NCI-H146 treated with DMSO at 0.1 percent for 48 hours (cell line): Measurements from ENCODE around the gene HIGD1C.
A peak's percentile ranks its signal among the peaks of the same experiment; 100 is the strongest.
"Not testable (repeated sequence)": the region's sequence is repeated elsewhere in the genome, so short reads cannot be mapped to it uniquely, and the experiment has no call there.

ENCODE experiments used
- DNase-seq: peaks from one replicate; lab custom pipeline; 2025; ENCODE audit not compliant: unreplicated experiment; lab: John Stamatoyannopoulos, UW

HIGD1C gene

GRCh38 chr12:50933459-50934124, 18.8 kb upstream of the HIGD1C start:
- peak; percentile 24 for DNase-seq

- no peak for DNase-seq
Measured at GRCh38 chr12:50934371-50934851, 17.9 kb upstream of the HIGD1C start.

- DNase-seq, result no peak
Measured at GRCh38 chr12:50934981-50935807, 17.1 kb upstream of the HIGD1C start.

DNA sequence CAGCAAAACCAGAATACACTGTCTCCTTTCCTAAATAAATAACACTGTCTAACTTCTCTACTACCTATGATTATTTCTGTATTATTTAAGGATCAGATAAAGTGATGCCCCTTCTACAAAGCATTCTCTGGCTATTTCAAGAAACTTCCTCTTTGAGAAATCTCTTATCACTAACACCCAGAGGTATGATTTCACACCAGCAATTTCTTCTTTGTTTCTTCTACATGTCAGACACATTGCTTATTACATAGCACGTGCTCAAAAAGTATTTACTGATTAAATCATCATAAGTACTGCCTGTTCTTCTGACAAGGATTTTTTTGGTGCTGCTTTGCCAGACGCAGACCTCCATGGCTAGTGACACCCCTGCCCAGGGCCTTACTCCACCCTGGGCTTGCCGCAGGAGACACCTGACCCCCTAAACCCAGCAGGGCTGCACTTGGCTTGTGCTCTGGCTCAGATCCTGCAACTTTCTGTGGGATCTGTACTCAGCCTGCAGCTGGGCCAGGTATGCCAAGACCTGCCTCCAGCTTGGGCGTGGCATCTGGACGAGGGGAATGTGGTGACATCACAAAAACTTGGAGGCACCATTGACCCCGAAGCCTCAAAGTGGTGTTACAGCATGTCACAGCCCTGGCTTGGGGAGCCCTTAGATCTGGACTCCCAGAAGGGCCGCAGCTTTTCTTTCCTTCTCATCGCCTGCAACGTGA, 15.4 kb upstream of the HIGD1C start:
- DNase-seq, result no peak

DNA sequence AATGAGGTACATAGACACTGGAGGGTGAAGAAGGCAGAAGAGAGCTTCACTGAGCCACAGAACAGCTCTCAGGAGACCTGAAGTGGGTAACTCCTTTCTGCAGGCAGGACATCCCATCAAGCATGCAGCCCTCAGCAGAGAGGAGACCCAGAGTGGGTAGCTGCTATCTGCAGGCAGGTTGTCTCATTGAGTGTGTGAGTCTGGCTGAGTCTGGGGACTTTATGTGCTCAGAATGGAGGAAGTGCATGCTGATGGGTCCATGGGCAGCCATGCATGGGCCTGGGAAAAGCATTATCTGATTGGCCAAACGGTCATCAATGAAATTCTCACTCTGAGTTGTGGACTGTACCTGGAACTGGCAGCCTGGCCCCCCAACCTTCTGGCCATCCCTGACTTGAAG, 14.7 kb upstream of the HIGD1C start:
- DNase-seq, result no peak

DNA sequence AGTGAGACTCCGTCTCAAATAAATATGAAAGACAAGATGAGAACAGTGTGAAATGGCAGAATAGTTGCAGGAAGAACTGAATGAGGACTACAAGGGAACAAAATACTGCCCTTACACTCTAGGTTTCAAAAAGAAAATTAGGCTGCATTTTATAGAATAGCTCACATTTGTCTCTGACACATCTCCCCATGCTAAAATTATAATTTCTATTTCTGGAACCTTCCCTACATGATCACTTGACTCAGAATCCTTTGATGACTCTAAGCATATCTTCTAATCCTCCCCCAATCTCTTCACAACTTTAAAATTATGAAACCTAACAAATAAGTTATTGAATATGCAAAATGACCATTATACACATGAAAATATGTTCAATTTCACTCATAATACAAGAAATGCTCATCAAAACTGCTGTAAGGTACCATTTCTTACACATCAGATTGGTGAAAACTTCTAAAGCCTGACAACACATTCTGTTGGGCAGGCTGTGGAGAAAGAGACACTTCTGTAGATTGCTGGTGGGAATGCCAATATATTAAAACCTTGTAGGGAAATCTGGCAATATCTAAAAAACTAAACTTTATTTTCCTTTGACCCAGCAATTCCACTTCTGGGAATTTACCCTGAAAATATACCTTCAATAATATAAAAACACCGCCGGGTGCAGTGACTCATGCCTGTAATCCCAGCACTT, 4.3 kb upstream of the HIGD1C start:
- DNase-seq, result no peak

DNA sequence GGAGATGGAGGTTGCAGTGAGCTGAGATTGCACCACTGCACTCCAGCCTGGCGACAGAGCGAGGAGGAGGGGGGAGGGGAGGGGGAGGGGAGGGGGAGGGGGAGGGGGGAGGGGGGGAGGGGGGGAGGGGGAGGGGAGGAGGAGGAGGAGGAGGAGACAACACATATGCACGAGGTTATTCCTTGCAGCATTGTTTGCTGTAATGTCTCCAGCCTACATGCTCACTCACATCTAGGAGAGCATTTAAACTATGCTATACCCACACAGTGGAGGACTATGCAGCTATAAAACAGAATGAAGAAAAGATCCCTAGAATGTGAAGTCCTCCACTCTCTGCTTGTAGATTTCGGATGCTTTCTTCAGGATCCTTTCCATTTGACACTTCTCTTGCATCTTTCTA, 3.5 kb upstream of the HIGD1C start:
- DNase-seq, result no peak

- no peak for DNase-seq
Measured at GRCh38 chr12:50949801-50950302, 2.5 kb upstream of the HIGD1C start.

GRCh38 chr12:50951112-50951511, 1.2 kb upstream of the HIGD1C start:
- DNase-seq, result no peak

DNA sequence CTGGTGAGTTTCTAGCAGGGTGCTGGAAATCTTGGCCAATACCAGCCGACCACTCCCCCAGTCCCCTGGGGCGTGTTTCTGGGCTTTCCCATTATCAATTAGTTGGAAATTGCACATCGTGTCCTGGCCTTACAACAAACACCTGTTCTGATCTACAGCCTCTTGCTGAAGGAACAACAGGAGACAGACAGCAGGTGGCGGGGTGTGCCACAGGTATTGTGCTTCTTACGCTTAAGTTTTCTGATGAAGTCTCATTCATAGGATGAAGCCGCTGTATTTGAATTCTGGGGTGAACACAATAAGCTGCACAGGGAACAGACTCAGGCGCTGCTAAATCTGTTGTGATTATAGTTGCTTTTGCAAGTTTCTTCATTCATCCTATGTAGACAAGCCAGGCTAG, 703 bp downstream of the HIGD1C start:
- DNase-seq, result peak; percentile 76

- not testable (repeated sequence) for DNase-seq
Measured at GRCh38 chr12:50954789-50955188, 2.4 kb downstream of the HIGD1C start.

GRCh38 chr12:50955288-50955687, 2.9 kb downstream of the HIGD1C start:
- no peak for DNase-seq

GRCh38 chr12:50955697-50956096, 3.4 kb downstream of the HIGD1C start:
- no peak for DNase-seq

DNA sequence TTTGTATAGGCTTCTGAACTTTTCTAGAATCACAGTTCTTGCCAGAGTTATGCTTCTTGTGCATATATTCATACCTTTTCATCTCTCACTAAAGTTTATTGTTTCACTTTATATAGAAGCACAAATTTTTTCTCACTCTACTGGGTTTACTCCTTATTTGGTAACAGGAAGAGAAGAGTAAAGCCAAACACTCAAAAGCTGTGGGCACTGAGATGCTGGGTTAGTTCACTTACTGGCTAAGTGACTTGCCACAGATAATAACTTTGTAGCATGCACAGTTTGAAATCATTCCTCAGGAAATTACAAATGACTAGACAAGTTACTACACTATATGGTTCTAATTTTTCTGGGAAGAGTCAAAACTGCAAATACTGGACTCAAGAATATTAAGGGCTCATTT, 7.8 kb downstream of the HIGD1C start:
- DNase-seq, result no peak

GRCh38 chr12:50961708-50962107, 9.4 kb downstream of the HIGD1C start:
- no peak for DNase-seq

- DNase-seq, result no peak
Measured at GRCh38 chr12:50964432-50964831, 12.1 kb downstream of the HIGD1C start.

GRCh38 chr12:50971946-50972345, 19.6 kb downstream of the HIGD1C start:
- DNase-seq, result no peak

GRCh38 chr12:50979369-50980052, 27.2 kb downstream of the HIGD1C start:
- no peak for DNase-seq

DNA sequence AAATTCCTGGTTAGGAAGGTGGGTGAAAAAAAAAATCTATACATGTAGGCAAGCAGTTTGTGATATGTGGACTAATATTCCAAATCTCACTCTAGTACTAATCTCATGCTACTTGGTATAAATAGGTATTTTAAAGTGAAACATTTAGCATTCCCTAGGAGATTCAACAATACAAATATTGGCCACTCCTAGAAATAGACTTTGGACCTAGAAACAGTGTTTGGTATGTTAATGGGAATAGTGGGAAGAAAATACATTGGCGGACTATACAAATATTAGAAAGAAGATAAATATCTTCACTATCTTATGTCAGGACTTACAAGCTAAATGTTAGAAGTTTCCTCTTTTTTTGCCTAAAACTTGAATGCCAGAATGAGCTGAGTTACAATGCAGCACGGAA, 28.2 kb downstream of the HIGD1C start:
- DNase-seq, result no peak
